A673 (cell line): ENCODE measurements around the gene MED28.
"Not testable (repeated sequence)": the region's sequence is repeated elsewhere in the genome, so short reads cannot be mapped to it uniquely, and the experiment has no call there.

Experiments
- CTCF ChIP-seq: fragments of 300-800, 200-600 bp; sonication (generic); conservative IDR thresholded peaks from 2 replicates; pipeline ENCODE4 v1.5.1; 2017; ENCODE audit warnings: low read depth, mild to moderate bottlenecking, antibody characterized with exemption, low read length, moderate library complexity, mixed read lengths
- EZH2 ChIP-seq: fragments of 200-600 bp; sonication (generic); IDR thresholded peaks from 2 replicates; pipeline ENCODE4 v1.6.1; 2017; ENCODE audit warnings: borderline replicate concordance, low read depth, mild to moderate bottlenecking, mixed read lengths, antibody characterized with exemption, low read length; ENCODE audit not compliant: poor library complexity, severe bottlenecking

GRCh38 chr4:17575177-17575576 is 39.3 kb upstream of the MED28 start:
- TF ChIP-seq CTCF, EZH2: not testable (repeated sequence)
